D341Med (cell line): ENCODE measurements around the gene COL9A3.

Experiments
- DNase-seq: peaks from one replicate; pipeline ENCODE4 v3.0.0; 2012; ENCODE audit warnings: low spot score

The COL9A3 gene

DNA sequence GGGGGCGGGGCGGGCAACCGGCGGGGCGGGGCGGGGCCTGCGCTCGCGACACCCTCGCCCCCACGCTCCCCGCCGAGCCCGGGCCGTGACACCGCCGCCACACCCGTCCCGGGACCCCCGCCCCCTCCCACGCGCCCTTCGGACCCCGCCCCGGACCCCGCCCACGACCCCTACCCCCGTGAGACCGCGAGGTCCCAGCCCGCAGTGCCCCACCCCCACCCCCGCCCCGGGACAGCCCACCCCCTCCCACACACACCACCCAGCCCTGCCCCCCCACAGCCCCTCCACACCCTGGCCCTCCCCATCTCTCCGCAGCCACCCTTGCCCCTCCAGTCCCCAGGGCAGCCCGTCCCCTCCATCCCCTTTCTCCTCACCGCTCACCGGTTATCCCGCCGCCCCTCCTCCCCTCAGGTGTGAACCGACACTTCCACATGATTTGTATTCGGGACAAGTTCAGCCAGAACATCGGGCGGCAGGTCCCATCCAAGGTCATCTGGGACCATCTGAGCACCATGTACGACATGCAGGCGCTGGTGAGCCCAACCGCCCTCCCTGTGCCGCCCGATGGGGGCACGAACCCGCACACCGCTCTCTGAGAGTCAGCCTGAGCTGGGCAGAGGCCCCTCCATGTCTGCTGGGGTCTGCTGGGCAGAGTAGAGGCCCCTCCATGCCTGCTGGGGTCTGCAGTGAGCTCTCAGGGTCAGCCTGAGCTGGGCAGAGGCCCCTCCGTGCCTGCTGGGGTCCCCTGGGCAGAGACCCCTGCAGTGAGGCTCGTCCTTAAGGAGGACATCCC is 20.0 kb upstream of the COL9A3 start:
- DNase-seq = no peak

- DNase-seq = no peak
Measured at GRCh38 chr20:62797671-62798532, 18.9 kb upstream of the COL9A3 start.

DNA sequence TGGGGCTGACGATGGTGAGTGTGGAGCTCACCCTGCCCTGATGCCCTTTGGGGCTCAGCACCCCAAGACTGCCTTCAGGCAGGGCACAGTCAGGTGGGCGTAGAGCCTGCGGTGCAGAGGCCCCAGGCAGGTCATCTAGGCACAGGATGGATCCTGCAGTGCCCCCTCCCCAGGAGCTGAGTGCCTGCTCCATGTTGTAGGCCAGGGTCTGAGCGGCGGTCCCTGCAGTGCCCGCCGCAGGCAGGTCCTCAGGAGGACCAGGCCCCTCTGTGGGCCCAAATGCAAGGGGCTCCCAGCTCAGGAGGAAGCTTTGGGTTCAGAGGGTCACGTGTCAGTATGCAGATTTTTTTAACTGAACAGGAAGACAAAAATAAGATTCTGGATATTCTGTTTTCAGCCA is 17.8 kb upstream of the COL9A3 start:
- DNase-seq = no peak

- DNase-seq = no peak
Measured at GRCh38 chr20:62799459-62799858, 17.4 kb upstream of the COL9A3 start.

GRCh38 chr20:62799873-62800272 is 17.0 kb upstream of the COL9A3 start:
- no peak for DNase-seq

DNA sequence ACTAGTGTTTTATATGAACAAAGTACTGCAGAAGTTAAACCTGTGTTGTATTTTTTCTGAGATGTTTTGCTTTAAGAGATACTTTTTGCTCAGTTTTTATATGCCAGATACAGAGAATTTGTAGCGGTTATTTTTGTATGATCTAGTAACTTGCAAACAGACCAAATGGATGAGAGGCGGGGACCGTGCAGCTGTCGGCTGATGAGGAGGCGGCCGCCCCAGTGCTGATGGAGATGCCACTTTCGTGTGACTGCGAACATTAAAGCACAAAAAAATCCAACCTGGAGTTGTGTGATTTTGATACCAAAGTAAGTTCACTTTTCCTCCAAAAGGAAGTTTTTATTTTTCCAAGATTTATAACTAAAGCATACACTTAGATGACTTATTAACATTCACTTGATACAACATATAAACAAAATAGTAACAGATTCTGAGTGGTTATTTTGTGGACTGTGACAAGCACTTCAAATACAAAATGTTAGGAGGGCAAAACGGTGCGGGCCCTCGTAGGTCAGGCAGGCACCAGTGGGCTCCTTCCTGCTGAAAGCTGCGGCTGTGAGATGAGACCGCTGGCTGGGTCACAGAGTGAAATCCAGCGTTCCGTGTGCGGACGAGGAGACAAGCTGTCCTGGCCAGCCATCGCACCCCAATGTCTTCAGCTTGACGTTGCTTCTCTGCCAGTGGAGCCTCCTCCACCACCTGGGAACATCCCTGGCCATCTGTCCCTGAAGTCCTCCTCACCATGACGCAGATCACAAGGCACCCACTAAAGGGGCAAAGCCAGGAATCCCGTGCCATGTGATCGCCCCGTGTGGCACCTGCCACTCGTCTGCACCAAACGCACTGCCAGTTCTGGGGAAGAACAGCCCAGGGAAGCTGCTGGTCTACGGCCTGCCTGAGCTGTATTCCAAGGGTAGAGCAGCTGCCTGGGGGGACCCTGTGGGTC is 16.3 kb upstream of the COL9A3 start:
- no peak for DNase-seq

DNA sequence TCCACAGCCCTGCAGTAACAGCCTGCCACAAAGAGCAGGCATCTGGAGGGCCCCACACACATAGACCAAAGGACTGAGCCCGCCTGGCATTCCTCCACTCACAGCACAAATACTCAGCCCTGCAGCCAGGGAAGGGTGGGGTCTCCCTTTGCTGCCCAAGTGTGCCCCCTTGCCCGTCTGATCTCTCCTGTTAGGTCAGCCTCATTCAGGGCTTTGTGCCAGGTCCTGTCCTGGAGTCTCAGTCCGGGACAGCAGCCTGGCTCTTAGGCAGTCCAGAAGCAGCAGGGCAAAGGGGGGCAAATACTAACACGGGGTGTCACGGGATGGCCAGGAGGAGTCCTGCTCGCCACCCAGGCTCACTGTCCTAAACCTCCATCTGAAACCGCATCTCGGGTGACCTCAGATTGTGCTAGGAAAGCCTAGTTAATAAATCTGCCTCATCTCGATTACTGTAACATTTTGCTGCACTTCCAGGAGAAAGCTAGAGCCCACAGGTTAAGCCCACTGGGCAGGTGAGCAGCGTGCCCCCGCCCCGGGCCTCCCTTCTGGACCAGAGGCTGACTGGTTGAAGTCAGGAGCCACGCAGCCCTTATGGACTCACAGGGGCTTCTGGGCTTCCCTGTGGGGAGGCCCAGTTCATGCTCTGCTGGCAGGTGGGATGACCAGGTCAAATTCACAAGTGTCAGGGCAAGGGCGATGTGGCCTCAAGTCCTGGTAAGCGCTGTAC is 15.4 kb upstream of the COL9A3 start:
- no peak for DNase-seq

DNA sequence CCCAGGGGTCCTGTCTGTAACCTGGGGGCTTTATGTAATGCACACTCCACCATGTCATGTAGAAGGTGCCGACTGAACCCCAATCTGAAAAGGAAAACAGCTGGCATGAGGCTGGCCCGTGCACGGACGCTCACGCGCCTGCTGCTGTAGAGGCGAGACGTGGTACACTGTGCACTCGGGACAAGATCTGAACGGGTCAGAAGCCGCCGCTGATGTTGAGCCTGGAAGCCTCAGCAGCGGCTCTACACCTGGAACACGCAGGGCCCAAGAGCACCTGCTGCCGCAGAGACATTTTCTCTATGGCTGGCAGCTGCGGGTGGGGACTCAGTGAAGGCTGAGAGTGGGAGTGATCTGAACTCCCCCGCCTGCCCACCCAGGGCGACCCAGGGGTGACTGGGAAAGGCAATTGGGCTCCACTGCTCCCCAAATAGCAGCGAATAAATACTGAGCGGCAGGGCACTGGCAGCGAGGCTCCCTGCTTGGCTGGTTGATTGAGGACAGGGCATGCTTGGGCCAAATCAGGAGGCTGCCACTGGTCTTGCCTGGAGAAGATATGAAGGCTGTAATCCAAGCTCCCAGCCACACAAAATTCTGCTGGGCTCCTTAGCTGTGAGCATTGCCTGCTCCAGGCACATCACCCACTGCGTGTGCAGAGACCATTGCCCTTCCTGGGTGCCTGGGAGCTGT is 14.7 kb upstream of the COL9A3 start:
- no peak for DNase-seq

- no peak for DNase-seq
Measured at GRCh38 chr20:62804021-62804626, 12.7 kb upstream of the COL9A3 start.

GRCh38 chr20:62804627-62805154 is 12.2 kb upstream of the COL9A3 start, which contains the start of gene OGFR:
TSS of gene OGFR (plus strand) at chr20:62804835. CDS start at chr20:62804860, 25 bp downstream.
- peak; percentile 89 for DNase-seq

DNA sequence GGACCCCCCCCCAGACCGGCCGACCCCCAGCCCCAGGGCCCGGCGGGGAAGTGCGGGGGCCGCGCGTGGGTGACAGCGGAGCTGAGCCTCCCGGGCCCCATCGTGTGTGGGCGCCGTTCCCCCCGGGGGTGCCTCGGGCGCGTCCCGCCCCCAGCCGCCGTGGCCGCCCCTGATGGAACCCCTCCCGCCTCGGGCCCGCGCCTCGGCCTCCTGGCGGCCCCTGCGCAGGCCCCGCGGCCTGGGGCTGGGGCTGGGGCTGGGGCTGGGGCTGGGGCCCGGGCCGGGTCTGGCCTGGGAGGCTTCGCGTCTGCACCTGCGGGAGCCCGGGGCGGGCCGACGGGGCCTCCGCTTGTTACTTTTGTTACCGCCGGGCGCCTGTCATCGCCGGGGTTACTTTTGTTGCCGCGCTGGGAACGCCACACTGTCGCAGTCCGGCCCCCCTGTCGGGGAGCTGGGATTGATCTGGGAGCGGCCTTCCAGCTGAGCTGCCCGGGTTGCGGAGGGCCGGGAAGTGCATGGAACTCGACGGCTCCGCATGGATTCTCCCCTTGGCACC is 11.6 kb upstream of the COL9A3 start:
- peak; percentile 71 for DNase-seq

DNA sequence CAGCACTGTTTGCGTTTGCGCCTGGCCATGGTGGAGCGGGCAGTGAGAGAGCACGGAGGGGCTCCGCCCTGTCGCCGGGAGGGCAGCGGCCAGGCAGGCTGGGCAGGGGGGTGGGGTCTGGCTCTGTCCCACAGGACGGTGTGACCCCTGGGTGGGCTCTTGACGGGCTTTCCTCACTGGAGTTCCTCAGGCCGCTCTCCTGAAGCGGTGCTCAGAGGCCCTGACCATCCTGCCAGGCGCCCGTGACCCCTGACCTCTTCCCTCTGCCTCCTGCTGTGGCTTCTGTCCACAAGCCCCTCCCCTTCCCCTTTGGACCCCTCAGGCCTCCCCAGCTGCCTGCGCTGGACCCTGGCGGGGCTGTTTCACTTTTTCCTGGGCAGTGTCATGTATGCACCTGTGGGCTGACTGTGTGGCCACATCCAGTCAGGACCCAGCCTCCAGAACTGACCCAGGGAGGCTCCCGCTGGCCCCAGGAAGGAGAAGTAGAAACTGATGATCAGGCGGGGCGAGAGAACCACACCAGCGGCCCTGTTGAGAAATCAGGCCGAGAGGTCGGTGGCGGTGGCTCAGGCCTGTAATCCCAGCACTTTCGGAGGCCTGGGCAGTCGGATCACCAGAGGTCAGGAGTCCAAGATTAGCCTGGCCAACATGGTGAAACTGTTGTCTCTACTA is 11.0 kb upstream of the COL9A3 start:
- DNase-seq = no peak

- DNase-seq = no peak
Measured at GRCh38 chr20:62806383-62807050, 10.3 kb upstream of the COL9A3 start.

- no peak for DNase-seq
Measured at GRCh38 chr20:62807444-62808210, 9.2 kb upstream of the COL9A3 start.

GRCh38 chr20:62808211-62808865 is 8.5 kb upstream of the COL9A3 start:
- DNase-seq = peak; percentile 88

DNA sequence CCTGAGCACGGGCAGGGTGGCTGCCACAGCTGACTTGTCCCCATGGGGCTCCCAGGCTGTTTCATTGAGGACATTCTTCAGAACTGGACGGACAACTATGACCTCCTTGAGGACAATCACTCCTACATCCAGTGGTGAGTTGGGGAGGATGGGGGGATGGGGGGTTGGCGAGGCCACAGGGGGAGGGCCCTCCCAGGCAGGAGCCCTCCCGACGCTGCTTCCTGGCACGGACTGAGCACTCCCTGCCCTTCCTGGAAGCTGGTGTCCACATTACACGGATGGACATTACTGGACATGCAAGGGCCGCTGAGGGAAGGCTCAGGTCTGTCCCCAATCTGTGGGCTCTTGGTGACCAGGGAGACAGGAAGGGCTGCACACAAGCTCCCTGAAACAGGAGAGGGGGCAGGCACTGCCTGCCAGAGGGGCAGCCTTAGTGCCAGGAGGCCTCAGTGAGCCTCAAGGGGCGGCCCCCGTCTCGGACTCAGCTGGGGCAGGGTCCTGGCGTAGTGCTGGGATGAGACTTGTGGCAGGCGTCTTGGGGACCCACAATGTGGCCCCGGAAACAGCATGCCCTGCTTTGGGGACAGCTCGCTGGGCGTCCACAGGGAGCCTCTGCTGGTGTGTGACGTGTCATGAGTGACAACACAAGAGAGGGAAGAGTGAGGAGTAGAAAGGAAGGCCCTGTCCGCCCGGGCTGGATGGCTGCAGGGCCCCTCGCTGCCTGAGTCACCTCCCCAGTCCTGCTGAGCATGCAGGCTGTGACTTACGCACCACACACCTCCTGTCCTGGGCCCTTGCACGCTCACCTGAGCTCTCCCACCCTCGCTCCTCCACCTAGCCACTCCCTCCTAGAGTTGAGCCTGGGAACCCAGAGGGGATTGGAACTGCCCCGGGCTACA is 7.1 kb upstream of the COL9A3 start:
- no peak for DNase-seq
